HG03469 (cell line): ENCODE results near the gene A3GALT2.

Source experiments
- ATAC-seq: cut with Tn5 transposase; IDR thresholded peaks from one replicate; pipeline ENCODE4 v1.9.1; 2021; ENCODE audit warnings: mild to moderate bottlenecking, moderate library complexity, moderate number of reproducible peaks; ENCODE audit not compliant: unreplicated experiment

The A3GALT2 gene

DNA sequence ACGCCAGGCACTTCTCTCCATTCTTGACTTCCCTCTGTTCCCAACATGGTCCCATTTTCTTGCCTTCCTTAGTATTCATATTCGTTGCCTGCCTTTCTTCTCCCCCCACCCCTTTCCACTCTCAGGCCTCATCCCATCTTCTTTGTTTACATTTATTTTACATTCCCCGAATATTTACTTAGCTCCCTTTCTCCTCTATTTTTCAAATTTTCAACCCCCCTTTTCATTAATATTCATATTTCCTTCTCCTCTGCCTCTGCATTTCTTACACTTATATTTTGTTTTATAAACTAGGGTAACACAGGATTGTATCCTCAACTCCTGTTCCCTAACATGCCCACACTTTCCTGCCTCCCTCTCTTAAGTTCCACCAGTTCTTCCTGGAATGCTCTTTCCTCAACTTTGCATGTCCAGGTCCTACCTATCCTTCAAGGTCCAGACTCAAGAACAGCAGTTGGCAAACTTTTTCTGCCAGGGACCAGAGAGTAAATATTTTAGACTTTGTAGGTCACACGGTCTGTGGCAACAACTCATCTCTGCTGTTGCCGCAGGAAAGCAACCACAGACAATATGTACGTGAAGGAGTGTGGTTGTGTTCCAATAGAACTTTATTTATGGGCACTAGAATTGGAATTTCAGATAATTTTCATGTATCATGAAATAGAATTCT lies 29.8 kb upstream of the A3GALT2 start:
- ATAC-seq, result no peak

DNA sequence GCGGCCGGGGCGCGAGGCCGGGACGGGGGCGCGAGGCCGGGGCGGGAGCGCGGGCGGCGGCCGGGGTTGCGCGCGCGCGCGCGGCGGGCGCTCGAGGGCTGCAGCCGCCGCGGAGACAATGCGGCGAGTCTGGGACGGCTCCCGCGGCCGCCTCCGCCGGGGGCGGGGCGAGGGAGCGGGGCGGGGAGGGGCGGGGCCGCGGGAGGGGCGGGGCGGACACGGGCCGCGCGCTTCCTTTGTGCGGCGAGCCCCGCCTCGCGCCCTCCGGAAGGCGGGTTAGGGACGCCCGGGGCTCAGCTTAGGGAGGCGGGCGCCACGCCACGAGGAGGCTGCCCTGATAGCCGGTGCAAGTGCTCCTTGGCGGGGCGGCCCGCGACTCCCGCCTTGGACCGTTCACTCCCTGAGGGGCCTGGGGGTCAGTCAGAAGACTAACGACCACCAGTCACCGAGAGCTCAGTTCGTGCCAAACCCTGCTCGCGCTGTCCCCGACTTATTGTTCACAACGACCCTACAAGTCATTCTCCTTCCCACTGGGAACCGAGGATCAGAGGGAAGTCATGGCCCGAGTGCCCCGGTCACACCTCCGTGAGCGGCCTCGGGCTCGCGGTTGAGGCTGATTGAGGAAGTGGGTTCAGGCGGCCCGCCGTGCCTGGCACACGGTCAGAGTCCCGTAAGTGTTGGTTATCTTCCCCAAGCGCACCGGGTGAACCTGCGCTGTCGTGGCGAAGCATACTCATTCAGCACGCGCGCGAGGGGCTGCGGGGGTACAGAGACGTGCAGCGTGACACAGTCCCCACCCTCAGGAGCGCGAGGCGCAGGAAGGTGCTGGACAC lies 29.1 kb upstream of the A3GALT2 start:
- ATAC-seq, result peak; percentile 45

DNA sequence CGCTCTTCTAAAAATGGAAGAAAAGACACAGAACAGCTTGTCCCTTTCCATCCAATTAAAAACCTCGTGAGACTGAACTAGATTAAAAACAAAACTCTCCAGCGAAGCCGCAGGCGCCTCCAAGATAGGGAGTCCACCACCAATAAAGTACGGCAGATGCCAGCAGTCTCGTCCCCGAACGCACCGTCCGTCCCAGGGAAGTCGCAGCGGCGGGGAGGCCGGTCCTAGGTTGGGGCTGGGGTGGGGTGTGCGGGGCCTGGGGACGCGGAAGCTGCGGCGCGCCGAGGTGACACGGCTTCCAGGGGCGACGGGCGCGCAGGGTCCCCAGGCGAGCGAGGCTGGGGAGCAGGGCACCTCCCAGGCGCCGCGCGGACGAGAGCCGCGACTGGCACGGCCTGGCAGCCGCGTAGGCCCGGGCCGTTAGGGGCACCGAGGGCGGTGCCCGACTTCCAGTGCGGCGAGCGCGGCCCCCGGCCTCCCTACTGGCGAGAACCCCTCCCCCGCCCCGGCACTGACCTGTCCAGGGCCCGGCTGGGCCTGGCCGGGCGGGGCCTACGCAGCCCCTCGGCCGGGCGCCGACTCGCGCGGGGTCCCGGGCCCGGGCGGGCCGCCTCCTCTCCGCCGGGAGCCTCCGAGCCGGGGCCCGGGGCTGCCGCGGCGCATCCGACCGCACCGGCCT lies 28.3 kb upstream of the A3GALT2 start:
- peak; percentile 19 for ATAC-seq

DNA sequence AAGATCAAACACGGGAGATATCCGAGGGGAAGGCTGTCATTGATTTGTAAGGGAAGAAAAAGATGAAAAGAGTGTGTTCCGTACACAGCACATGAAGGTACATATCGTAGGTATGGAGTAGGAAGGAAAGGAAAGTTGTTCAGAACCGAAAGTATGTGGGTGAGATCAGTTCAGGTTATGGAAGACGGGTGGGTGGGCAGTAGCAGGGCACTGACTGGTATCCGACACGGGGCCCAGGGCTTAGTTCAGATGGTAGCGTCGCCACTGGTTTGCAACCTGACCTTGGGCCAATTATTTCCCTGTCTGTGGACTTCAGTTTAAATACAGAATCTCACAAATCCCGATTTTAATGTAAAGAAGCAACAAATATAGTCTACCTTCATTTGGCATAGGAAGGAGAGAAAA lies 27.8 kb upstream of the A3GALT2 start:
- no peak for ATAC-seq

DNA sequence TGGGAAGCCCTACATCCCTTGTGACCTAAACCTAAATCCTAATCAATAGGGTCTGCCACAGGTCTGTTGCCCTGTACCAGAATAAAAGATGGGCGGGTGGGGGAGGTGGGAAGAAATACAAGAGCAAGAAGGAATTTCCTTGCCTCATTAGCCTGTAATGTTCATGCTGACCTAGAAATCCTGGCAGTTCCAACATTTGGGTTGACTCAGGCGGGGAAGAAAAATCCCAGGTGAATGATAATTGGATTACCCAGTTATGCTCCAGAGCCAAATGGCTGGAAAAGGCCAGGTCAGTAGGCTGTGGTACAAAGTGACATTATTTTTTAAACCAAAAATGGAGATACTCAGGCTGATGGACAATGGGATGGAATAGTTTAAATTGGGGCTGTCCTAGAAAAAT lies 27.3 kb upstream of the A3GALT2 start:
- no peak for ATAC-seq

DNA sequence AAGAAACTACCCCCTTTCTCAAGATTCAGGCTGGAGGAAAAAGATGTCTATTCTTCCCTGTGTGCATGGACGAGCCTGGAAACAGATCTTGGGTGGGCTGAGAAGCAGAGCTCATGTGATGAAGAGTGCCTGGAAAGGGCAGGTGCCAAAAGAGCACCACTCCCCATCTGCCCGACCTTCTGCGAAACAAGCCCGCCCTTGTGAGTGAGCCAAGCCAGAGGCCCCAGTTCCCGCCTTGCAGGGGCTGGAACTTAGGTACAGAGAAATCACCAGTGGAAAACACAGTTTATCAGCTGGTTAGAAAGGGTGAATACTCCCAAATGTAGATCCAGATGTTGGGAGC lies 26.7 kb upstream of the A3GALT2 start:
- ATAC-seq, result no peak

DNA sequence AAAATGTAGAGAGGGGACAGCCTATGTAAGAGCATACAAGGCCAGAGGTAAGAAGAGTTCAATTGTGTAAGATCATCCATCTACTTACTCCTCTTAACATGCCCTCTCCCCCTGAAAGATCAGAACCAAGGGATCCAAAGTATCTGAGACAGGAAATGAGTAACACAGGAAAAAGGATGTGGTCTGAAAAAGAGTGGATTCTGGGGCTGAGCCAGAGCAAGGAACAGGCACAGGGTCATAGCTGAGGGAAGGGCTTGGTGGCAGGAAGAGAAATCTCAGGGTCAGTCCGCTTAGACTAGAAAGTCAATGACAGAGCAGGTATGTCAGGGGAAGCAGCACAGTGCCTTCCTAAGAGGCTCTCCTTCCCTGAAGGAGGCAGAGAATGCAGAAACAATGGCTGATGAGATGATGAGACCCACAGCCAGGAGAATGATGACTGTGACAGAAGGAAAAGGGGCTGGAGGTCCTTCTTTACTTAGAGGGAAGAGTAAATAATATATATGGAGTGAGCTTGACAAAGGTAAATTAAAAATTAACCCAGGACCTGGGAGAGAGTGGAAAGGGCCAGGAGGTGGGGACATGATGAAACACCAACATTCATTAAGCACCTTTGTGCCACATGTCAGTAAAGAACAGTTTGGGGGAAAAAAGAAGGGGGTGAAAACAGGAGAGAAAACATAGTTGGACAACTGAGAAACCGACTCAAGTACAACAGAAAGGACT lies 26.2 kb upstream of the A3GALT2 start:
- ATAC-seq, result no peak

DNA sequence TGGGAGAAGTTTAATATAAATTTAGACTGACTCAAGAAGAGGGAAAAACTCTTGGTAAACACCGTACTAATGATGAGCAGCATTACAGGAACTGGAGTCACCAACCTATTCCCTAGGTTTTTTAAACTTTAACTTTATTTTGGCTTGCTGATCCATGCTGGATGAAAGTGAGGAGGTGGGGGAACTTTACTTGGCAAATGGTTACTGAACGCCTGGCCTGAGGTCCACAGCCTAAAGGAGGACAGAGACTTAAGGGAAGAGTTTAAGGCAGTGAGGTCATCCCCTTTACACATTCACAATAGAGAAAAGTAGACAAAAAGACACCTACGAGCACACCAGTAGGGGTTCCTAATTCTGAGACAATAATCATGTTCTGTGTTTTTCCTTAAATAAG lies 25.6 kb upstream of the A3GALT2 start:
- ATAC-seq, result no peak

DNA sequence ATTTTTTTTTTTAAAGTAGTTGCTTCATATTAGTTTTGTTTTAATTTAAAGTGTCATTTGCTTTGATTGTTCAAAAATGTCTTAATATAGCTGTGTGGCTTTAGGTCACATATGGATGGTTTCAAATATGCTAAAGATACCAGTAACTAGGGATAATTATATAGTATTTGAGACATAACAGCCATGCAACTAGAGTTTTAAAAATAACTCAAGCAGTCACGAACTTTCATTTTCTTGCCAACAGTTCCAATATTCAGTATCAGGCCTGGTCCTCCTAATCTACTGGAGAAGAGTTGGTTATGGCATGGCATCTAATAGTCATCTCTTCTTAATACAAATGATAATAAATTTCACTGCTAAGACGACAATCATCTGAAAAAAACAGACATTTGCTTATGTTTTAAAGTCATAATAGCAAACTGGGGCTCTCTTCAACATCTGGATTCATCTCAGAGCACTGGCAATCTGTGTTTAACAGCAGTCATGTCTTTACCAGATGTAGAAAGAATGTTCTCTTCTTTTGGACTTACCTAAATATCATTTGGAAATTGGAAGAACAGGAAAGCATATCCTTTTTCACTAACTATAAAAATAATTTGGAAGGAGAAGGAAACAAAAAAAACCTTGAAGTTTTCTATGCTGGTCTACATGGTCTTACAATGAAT lies 24.1 kb upstream of the A3GALT2 start:
- ATAC-seq, result no peak

DNA sequence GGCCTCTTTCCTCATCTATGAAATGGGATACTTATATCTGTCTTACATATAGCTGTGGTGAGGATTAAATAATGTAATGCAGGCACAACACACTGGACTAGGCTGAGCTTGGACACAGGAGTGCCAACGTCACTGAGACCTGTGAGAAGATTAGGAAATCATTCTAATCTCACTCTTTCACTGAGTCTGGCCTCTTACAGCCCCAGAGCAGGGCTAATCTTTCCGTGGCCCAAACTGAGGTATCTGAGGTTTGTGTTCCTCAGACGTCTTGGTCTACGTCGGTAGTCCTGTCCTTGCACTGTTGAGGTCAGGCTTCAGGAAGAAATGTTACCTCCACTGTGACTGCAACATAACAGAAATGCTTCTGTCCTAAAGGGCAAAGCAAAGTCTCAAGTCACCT lies 22.6 kb upstream of the A3GALT2 start:
- ATAC-seq, result no peak

DNA sequence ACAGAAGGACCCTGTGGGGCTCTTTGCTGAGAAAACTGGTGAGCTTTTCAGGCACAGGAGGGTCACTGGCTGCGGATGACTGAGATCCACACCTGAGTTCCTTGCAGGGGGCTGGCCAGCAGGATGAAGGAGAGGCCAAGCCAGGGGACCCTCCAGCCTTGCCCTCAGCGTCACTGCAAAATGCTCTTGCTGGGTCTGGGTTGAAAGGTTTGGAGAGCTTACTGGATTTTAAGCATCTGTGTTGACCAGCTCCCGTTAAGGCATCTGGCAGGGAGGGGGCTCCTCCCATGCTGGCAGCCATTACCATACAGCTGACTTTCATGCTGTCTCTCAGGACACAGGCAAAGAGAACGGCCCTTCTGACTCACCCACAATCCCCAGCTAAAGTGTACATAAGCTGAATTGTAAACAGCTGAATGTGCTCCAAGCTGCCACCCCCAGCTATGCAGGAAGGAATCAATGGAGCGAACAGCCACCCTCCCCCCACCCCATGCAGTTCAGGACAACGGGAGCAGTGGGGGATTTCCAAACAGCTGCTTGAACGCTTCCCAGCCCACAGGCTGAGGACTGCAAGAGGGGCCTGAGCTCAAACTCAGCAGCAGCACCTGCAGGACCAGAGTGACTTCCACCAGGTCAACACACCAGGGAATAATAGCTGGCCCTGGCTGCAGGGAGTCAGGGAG lies 21.3 kb upstream of the A3GALT2 start:
- no peak for ATAC-seq

DNA sequence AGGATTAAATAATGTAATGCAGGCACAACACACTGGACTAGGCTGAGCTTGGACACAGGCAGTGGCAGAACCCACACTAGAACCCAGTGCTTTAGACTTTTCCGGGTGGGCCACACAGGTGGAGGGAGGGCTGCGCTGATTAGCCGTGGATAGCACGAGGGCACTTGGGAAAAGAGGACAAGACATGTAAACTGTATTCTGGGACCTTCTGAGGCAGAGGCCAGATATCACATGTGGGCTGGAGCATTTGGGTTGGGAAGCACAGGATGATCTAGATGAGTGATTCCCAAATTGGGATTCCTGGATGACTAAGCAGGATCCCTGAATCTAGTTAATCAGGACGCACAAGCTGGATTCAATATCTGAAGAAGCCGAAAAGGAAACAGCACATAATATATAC lies 20.3 kb upstream of the A3GALT2 start:
- ATAC-seq, result no peak

DNA sequence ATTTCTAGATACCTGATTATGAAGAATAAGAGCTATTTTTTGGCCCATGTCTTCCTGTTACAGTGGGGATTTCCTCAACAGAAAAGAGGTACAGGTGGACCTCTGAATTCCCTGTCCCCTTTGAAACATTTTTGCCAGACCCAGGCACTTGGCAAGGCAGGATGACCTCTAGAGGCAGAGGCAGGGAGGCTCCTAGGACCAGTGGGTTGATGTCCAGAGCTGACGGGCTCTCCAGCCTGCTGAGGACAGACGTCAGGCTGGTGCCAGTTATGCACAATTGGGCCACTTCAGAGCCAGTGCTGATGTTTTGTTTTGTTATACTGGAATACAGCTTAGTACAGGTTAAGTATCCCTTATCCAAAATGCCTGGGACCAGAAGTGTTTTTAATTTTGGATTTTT lies 18.5 kb upstream of the A3GALT2 start:
- ATAC-seq, result no peak

DNA sequence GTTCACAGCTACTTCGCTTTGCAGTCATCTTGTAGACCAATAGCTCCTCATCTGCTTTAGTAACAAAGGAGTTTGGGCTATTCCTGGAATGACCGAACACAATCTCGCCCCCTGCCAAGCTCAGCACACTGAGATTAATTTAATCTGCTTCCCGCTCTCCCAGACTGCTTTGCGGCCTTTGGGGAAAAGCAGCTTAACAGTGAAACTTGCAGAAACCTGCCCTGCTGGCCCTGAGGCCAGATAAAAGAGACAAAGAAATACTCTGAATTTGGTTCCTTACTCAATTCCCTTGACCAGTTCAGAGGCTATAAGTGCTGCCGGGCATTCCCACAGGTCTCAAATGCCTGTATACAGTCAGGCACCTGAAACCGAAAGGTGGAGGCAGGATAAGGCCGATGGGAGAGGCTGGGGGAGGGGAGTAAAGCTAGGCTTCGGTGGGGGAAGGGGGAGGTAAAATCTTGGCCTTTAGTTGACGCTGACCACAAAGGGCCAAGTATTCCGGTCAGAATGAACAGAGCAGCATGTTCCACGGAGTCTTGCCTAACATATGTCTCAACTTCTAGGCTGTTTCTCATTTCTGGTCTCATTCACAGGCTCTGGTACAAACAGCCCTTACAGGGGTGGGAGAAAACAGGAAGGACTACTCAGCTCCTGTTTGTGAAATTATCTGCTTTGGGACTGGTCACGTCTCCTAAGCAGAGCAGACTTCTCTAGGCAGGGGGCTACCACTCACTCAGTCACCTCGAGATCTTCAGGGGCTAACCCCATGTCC lies 17.7 kb upstream of the A3GALT2 start:
- ATAC-seq, result no peak

DNA sequence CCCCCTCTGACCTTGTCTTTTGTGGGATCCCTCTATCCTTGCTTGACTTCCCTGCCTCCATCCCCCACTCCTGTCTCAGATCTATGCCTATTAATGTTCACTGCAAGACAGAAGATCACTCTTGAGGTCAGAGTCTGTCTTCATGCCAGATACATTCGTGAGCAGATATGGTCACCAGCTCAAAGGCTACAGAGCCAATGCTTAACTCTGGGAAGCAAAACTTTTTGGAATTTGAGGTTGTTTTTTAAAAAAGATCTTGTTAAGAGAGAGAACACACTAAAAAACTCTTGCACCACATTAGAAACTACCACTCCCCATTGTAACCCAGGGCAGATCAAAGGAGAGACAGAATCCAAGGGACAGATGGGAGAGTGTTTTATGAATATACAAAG lies 17.1 kb upstream of the A3GALT2 start:
- ATAC-seq, result no peak

DNA sequence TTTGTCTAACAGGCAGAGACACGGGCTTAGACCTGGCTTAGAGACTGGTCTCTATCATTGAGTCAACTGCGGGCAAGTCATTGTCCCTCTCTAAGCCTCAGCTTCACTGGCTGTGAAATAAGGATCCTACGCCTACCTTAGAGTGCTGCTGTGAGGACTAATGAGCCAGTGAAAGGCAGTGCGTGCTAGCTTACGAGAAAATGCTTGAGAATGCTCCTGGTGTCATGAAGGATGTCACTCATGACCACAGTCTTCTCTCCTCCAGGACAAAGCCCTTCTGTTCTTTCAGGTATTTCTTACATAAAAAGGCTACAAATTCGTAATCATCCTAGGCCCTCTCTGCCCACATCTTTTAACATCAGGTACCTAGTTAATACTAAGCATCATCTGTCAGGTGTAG lies 16.5 kb upstream of the A3GALT2 start:
- ATAC-seq, result no peak

DNA sequence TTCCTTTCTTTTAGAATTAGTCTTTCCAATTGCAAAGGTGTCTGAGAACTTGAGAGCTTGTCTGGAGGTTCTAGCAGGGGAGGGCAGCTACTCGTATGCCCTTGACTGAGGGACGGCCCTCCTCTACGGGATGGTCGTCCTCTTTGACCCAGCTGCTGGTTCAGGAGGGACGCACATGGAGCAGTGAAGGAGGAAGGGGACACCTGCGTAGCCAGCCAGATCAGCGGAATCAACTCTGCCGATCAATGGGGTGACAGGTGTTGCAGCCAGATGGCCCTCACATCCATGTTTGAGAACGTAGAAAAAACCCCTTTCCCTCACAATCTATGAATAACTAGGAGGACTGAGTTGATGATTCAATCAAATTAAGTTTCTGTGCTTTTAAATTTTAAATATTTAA lies 15.7 kb upstream of the A3GALT2 start:
- ATAC-seq, result no peak

DNA sequence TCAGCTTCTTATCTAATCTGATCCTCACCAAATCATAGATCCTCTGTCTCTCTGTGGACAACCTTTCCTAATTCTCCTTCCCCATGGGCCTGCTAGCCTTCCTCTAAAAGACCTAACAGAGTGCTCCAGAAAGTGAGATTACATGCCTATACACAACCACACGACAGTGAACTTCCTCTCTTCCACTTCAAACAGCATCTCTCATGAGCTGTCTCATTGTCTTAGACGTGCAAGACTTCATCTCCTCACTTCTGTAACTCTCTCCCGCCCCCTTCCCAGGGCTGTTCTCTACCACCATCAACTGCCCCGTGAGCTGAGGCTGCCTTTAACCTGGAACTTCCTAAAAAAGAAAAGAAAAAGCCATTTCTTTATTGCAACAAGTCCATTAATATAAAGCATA lies 14.1 kb upstream of the A3GALT2 start:
- ATAC-seq, result no peak

DNA sequence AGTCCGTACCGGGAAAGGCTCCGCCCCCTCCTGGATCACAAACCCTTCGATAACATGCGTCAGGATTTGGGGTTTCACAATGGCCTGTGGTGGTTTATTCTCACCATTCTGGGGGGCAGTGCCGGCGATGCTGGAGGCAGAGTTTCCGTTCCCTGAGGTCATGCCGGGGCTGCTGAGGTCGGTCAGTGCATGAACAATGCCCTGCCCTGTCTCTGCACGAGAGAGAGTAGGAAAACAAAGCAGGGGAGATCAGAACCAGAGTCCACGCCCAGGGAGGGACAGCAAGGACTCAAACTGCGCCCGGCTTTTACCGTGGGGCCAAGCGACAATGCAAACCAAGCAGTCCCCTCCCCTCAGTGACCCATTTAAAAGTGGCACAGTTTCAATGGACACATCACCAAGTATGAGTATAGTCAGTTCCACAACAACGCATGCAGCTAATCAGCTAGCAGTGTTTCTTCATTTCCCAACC lies 13.2 kb upstream of the A3GALT2 start:
- no peak for ATAC-seq

DNA sequence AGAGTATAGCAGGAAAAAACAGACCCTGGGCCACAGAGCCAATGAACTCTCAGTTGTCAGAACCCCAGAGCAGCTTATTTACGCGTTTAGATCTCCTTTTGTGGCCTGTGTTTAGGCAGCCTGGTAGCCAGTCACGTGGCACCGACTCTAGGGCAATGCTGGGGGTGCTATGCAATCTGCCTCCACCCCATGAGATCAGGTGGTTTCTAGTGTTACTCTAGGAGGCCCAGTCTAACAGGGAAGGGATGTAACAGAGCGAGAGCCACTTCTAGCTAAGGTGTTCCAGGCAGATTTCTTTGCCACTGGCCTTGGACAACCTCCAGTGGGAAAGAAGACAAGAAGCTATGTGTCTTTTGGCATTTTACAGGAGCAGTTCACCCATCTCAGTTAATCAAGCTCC lies 12.0 kb upstream of the A3GALT2 start:
- no peak for ATAC-seq
